Measurements from ENCODE around the gene CALB2. TPM values are rescaled to one million over a fixed set of nuclear protein-coding genes. Genes with fewer than 3 reads are reported as not detected.

CALB2 gene
- total and polyA plus RNA-seq, 2 donors (not counting 1 experiment from before 2014, with no cell fraction given) = not detected

DNA sequence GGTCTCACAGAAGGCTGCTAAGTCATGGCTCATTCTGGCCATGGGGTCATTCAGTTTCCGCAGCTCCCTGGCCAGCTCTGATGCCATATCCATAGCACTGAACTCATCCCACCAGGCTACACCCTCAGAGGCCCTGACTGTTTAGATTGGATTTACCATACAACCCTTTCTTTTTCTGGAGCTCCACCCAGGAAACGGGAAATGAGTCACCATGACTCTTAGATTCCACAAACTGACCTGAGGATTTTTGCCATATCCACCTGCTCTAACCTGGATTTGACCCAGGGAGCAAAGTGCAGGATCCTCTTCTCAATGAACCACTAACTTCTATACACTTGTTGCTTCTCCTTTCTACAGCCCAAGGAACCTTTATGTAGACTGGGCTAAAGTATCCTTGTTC, 20.3 kb upstream of the CALB2 start:
- Mint-ChIP-seq H3K27me3 (peaks cover 6% of the 10 kb centered on the region), H3K9me3 (ENCODE audit: insufficient read depth) (no peaks in the 10 kb centered on the region), H3K4me1 (no peaks in the 10 kb centered on the region), H3K4me3 (no peak overlapping the region), H3K27ac (no peak overlapping the region)
- H3K27ac ChIP-seq (ENCODE audit: low read length in 2 of 2) = no peak overlapping the region
- no peak overlapping the region for H3K4me2 ChIP-seq (replicated peaks; ENCODE audit: low read depth, low read length, poor library complexity, severe bottlenecking)
- DNase-seq (no peak), ATAC-seq (ENCODE audit: low read depth) (no peak)
- peaks cover 0 to 15% (median 6%) of the 10 kb centered on the region in 4 experiments for H3K27me3 ChIP-seq (replicated peaks in 1 of 4; ENCODE audit: control extremely low read depth in 1 of 4, control insufficient read depth in 3 of 4, insufficient read depth in 4 of 4, low read length in 3 of 4)
- H3K4me3 ChIP-seq (ENCODE audit: control extremely low read depth in 1 of 5, extremely low read depth in 1 of 5, insufficient read depth in 1 of 5, low read depth in 2 of 5, low read length in 4 of 5) = no peak overlapping the region
- CTCF ChIA-PET = no interaction called here
- WGBS (ENCODE audit: insufficient coverage) = 89% methylated on average over 2 of the region's 2 CpGs
- no peaks in the 10 kb centered on the region for H4K20me1 ChIP-seq (ENCODE audit: control insufficient read depth, insufficient read depth, low read length, poor library complexity, severe bottlenecking)
- no peak for TF ChIP-seq EZH2 (IDR thresholded peaks at IDR 0.05; ENCODE audit: borderline replicate concordance, insufficient read depth, low read depth, low read length, poor library complexity, severe bottlenecking)
- TF ChIP-seq, protein P1, sequence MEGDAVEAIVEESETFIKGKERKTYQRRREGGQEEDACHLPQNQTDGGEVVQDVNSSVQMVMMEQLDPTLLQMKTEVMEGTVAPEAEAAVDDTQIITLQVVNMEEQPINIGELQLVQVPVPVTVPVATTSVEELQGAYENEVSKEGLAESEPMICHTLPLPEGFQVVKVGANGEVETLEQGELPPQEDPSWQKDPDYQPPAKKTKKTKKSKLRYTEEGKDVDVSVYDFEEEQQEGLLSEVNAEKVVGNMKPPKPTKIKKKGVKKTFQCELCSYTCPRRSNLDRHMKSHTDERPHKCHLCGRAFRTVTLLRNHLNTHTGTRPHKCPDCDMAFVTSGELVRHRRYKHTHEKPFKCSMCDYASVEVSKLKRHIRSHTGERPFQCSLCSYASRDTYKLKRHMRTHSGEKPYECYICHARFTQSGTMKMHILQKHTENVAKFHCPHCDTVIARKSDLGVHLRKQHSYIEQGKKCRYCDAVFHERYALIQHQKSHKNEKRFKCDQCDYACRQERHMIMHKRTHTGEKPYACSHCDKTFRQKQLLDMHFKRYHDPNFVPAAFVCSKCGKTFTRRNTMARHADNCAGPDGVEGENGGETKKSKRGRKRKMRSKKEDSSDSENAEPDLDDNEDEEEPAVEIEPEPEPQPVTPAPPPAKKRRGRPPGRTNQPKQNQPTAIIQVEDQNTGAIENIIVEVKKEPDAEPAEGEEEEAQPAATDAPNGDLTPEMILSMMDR (IDR thresholded peaks at IDR 0.05) = no peak
- POLR2A ChIA-PET = no interaction called here
- H2AFZ ChIP-seq (ENCODE audit: insufficient read depth, low read depth, low read length, poor library complexity, severe bottlenecking) = no peak overlapping the region
- H3K79me2 ChIP-seq (ENCODE audit: control insufficient read depth, insufficient read depth, low read length) = no peaks in the 10 kb centered on the region
- no peak overlapping the region for H3K9ac ChIP-seq (ENCODE audit: low read length)
- intact Hi-C loops (cut with micrococcal nuclease) = no loop called here
- H3K4me1 ChIP-seq (ENCODE audit: control insufficient read depth in 2 of 2, insufficient read depth in 2 of 2, low read length in 2 of 2) = no peaks in the 10 kb centered on the region
- no peaks in the 10 kb centered on the region for H3K9me3 ChIP-seq (ENCODE audit: control extremely low read depth in 1 of 3, control insufficient read depth in 2 of 3, insufficient read depth in 1 of 3, low read length in 2 of 3)
- H3K36me3 ChIP-seq (replicated peaks in 1 of 2; ENCODE audit: control extremely low read depth in 1 of 2, control insufficient read depth in 1 of 2, extremely low read depth in 1 of 2, insufficient read depth in 2 of 2, low read length in 1 of 2) = no peaks in the 10 kb centered on the region

DNA sequence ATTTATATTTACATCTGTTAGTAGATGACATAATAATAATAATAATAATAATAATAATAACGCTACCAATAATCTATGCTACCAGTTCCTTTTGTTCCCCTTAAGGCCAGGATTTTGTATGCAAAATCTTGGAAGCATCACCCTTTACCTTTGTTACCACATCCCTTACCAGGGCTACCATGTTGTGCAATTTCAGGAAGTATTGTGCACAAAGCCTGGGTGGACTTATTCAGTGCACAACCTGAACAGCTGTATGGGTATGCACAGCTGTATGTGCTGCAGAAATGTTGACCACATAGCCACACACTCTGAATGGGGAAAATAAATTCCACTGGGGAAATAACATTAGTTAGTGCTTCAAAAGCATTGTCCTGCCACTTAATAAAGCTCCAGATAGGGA, 19.9 kb upstream of the CALB2 start:
- CTCF ChIA-PET = interaction anchor here (1.0 kb wide), 1 partner anchor 19 kb away, joined by 3 read pairs; no protein-coding TSS in a partner anchor
- peaks cover 0 to 15% (median 6%) of the 10 kb centered on the region in 4 experiments for H3K27me3 ChIP-seq (replicated peaks in 1 of 4; ENCODE audit: control extremely low read depth in 1 of 4, control insufficient read depth in 3 of 4, insufficient read depth in 4 of 4, low read length in 3 of 4)
- H3K9me3 Mint-ChIP-seq (ENCODE audit: insufficient read depth) = no peaks in the 10 kb centered on the region
- H3K27ac Mint-ChIP-seq = no peak overlapping the region
- H3K27me3 Mint-ChIP-seq = peaks cover 6% of the 10 kb centered on the region
- H2AFZ ChIP-seq (ENCODE audit: insufficient read depth, low read depth, low read length, poor library complexity, severe bottlenecking) = no peak overlapping the region
- no peaks in the 10 kb centered on the region for H3K9me3 ChIP-seq (ENCODE audit: control extremely low read depth in 1 of 3, control insufficient read depth in 2 of 3, insufficient read depth in 1 of 3, low read length in 2 of 3)
- TF ChIP-seq, protein P1 (IDR thresholded peaks at IDR 0.05) = no peak
- TF ChIP-seq EZH2 (IDR thresholded peaks at IDR 0.05; ENCODE audit: borderline replicate concordance, insufficient read depth, low read depth, low read length, poor library complexity, severe bottlenecking) = no peak
- ATAC-seq (ENCODE audit: low read depth) = no peak
- H3K4me3 ChIP-seq (ENCODE audit: control extremely low read depth in 1 of 5, extremely low read depth in 1 of 5, insufficient read depth in 1 of 5, low read depth in 2 of 5, low read length in 4 of 5) = no peak overlapping the region
- no CpG with 5 or more reads among the region's 1 CpG for WGBS (ENCODE audit: insufficient coverage)
- no peak overlapping the region for H3K4me3 Mint-ChIP-seq
- no peaks in the 10 kb centered on the region for H3K4me1 Mint-ChIP-seq
- DNase-seq = no peak
- POLR2A ChIA-PET = no interaction called here
- H3K36me3 ChIP-seq (replicated peaks in 1 of 2; ENCODE audit: control extremely low read depth in 1 of 2, control insufficient read depth in 1 of 2, extremely low read depth in 1 of 2, insufficient read depth in 2 of 2, low read length in 1 of 2) = no peaks in the 10 kb centered on the region
- no peaks in the 10 kb centered on the region for H3K79me2 ChIP-seq (ENCODE audit: control insufficient read depth, insufficient read depth, low read length)
- no peaks in the 10 kb centered on the region for H3K4me1 ChIP-seq (ENCODE audit: control insufficient read depth in 2 of 2, insufficient read depth in 2 of 2, low read length in 2 of 2)
- no peak overlapping the region for H3K9ac ChIP-seq (ENCODE audit: low read length)
- intact Hi-C loops (cut with micrococcal nuclease) = no loop called here
- no peak overlapping the region for H3K27ac ChIP-seq (ENCODE audit: low read length in 2 of 2)
- H4K20me1 ChIP-seq (ENCODE audit: control insufficient read depth, insufficient read depth, low read length, poor library complexity, severe bottlenecking) = no peaks in the 10 kb centered on the region
- H3K4me2 ChIP-seq (replicated peaks; ENCODE audit: low read depth, low read length, poor library complexity, severe bottlenecking) = no peak overlapping the region
